Hepatocyte (in vitro differentiated cells): Measurements from ENCODE around the gene TRPM3. TPM values are rescaled to one million over a fixed set of nuclear protein-coding genes. Genes with fewer than 3 reads are reported as not detected.

ENCODE experiments used
- DNase-seq: peaks from one replicate; pipeline ENCODE4 v3.0.0-alpha.2; 2016; ENCODE audit warnings: low spot score
- H2AFZ ChIP-seq: fragments of 200-600 bp; sonication (generic); 2 replicates; pipeline ENCODE4 v1.6.0; 2016; ENCODE audit warnings: antibody characterized with exemption, mild to moderate bottlenecking
- H3K27ac ChIP-seq: fragments of 200-600 bp; sonication (generic); 2 replicates; pipeline ENCODE4 v1.5.1; 2016; ENCODE audit warnings: mild to moderate bottlenecking
- H3K27me3 ChIP-seq: fragments of 200-600 bp; sonication (generic); 2 replicates; pipeline ENCODE4 v1.6.1; 2016
- H3K36me3 ChIP-seq: fragments of 200-600 bp; sonication (generic); replicated peaks from 2 replicates; pipeline ENCODE4 v1.5.1; 2016; ENCODE audit warnings: low read depth; ENCODE audit not compliant: insufficient read depth
- H3K4me1 ChIP-seq: fragments of 200-600 bp; sonication (generic); 2 replicates; pipeline ENCODE4 v1.5.1; 2016; ENCODE audit warnings: mild to moderate bottlenecking, moderate library complexity; ENCODE audit not compliant: insufficient read depth
- H3K4me2 ChIP-seq: fragments of 200-600 bp; sonication (generic); 2 replicates; pipeline ENCODE4 v1.6.0; 2016
- H3K4me3 ChIP-seq: fragments of 200-600 bp; sonication (generic); 2 replicates; pipeline ENCODE4 v1.5.1; 2016; ENCODE audit warnings: mild to moderate bottlenecking
- H3K79me2 ChIP-seq: fragments of 200-600 bp; sonication (generic); 2 replicates; pipeline ENCODE4 v1.6.0; 2017; ENCODE audit warnings: mild to moderate bottlenecking
- H3K9me2 ChIP-seq: fragments of 200-600 bp; sonication (generic); replicated peaks from 2 replicates; pipeline ENCODE4 v1.6.0; 2017; ENCODE audit warnings: mild to moderate bottlenecking; ENCODE audit not compliant: insufficient read depth
- H3K9me3 ChIP-seq: fragments of 200-600 bp; sonication (generic); 2 replicates; pipeline ENCODE4 v1.5.1; 2016; ENCODE audit warnings: low read depth, mild to moderate bottlenecking
- H4K20me1 ChIP-seq: fragments of 200-600 bp; sonication (generic); 2 replicates; pipeline ENCODE4 v1.6.0; 2016; ENCODE audit warnings: mild to moderate bottlenecking; ENCODE audit not compliant: insufficient read depth, poor library complexity, severe bottlenecking
- CTCF ChIP-seq: fragments of 200-600 bp; sonication (generic); IDR thresholded peaks from 2 replicates; pipeline ENCODE4 v1.5.1; 2016; ENCODE audit warnings: antibody characterized with exemption, mild to moderate bottlenecking; ENCODE audit not compliant: poor library complexity
- EZH2 ChIP-seq: fragments of 200-600 bp; sonication (generic); IDR thresholded peaks from 2 replicates; pipeline ENCODE4 v1.6.1; 2016; ENCODE audit warnings: antibody characterized with exemption, mild to moderate bottlenecking, borderline replicate concordance
- EZH2phosphoT487 ChIP-seq: fragments of 200-600 bp; sonication (generic); IDR thresholded peaks from one replicate; pipeline ENCODE4 v1.6.1; 2018; ENCODE audit warnings: antibody characterized with exemption, mild to moderate bottlenecking, low read depth, moderate library complexity; ENCODE audit not compliant: unreplicated experiment, severe bottlenecking
- WGBS: methylation state at CpG from one replicate; pipeline ENCODE4 v1.1.6; 2016; ENCODE audit warnings: low lambda C conversion rate; ENCODE audit errors: missing lambda C conversion rate; 5-methylcytosine and 5-hydroxymethylcytosine counted together
- polyA plus RNA-seq: library from polyadenylated mRNA; unstranded; fragments of >200 nt; fragmentation: Nextera tagmentation; extraction: Ambion mirVana; gene quantifications from 2 replicates; pipeline ENCODE4 v1.2.1, GENCODE V29; 2016
- total RNA-seq: library from RNA; depleted of rRNA; stranded (reverse); fragments of >200 nt; gene quantifications from 2 replicates; pipeline ENCODE4 v1.2.3, GENCODE V29; 2014

Gene TRPM3
- total and polyA plus RNA-seq, 2 experiments from 2014 or later: 0.60 to 0.68 TPM

DNA sequence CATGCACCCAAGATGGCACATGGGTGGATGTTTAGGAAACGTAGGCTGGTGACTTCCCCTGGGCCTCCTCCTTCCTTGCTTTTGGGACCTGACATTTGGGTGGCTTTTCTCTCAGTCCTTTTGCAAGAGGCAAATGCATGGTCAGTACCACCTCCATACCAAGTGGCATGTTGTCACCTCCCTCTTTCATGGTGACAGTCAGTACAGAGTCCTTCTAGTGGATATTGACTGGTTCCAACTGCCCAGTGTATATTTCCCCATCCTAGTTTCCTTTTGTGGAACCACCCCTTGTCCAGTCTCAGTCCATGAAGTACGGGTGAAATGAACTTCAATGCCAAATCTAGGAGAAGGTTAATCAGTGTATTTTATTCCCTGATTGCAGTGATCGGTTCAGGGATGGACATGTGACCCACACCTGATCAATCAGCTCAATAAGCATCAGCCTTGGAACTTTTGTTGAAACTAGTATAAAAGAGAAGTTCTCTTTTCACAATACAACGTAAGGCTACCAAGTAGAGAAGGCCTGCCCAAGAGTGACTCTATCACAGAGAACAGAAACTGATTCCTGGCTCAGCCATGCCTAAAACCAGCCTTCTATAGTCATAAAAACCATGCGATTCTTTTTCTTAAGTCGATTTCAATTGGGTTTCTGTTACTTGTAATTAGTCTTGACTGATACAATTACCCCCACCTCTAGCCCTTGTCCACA lies 563.6 kb downstream of the TRPM3 start:
- H3K36me3 ChIP-seq: no peaks in the 10 kb centered on the region
- no peak for DNase-seq
- no peak overlapping the region for H3K4me3 ChIP-seq
- no peaks in the 10 kb centered on the region for H4K20me1 ChIP-seq
- WGBS: 77% methylated on average over 6 of the region's 6 CpGs
- no peaks in the 10 kb centered on the region for H3K9me2 ChIP-seq
- no peaks in the 10 kb centered on the region for H3K27me3 ChIP-seq
- H3K27ac ChIP-seq: no peak overlapping the region
- H3K79me2 ChIP-seq: no peaks in the 10 kb centered on the region
- H3K4me1 ChIP-seq: no peaks in the 10 kb centered on the region
- no peak overlapping the region for H2AFZ ChIP-seq
- H3K4me2 ChIP-seq: no peak overlapping the region
- TF ChIP-seq CTCF (no peak), EZH2phosphoT487 (no peak), EZH2 (no peak)
- no peaks in the 10 kb centered on the region for H3K9me3 ChIP-seq

DNA sequence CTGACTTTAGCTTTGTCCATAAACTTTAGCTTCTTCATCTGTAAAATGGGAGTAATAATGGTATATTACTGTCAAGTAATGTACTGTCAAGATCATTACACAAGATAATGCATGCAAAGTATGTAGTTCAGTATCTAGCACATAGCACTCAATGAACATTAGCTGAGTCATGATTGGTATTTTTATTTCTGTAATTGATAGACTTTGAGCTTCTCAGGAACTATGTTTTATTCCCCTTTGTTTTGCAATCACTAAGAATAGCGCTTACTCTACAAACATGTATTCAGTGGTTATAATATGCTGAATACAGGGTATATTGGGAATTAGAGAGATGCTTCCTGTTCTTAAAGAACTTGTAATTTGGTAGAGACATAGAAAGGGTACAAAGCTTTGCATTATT lies 564.6 kb downstream of the TRPM3 start:
- Histone ChIP-seq H3K27me3 (no peaks in the 10 kb centered on the region), H3K9me3 (no peaks in the 10 kb centered on the region), H2AFZ (no peak overlapping the region), H4K20me1 (no peaks in the 10 kb centered on the region), H3K36me3 (no peaks in the 10 kb centered on the region), H3K4me2 (no peak overlapping the region), H3K27ac (no peak overlapping the region), H3K4me3 (no peak overlapping the region), H3K9me2 (no peaks in the 10 kb centered on the region), H3K4me1 (no peaks in the 10 kb centered on the region), H3K79me2 (no peaks in the 10 kb centered on the region)
- DNase-seq: no peak
- 88% methylated on average over 1 of the region's 1 CpG for WGBS
- no peak for TF ChIP-seq EZH2phosphoT487
- no peak for TF ChIP-seq CTCF
- no peak for TF ChIP-seq EZH2

- no peak for DNase-seq
- Histone ChIP-seq H3K4me1 (no peaks in the 10 kb centered on the region), H3K4me3 (no peak overlapping the region), H3K79me2 (no peaks in the 10 kb centered on the region), H2AFZ (no peak overlapping the region), H3K9me2 (no peaks in the 10 kb centered on the region), H3K36me3 (no peaks in the 10 kb centered on the region), H4K20me1 (no peaks in the 10 kb centered on the region), H3K4me2 (no peak overlapping the region), H3K27ac (no peak overlapping the region), H3K9me3 (no peaks in the 10 kb centered on the region), H3K27me3 (no peaks in the 10 kb centered on the region)
- TF ChIP-seq EZH2: no peak
- no peak for TF ChIP-seq CTCF
- TF ChIP-seq EZH2phosphoT487: no peak
- 81% methylated on average over 2 of the region's 2 CpGs for WGBS
Measured at GRCh38 chr9:70554881-70555280, 566.5 kb downstream of the TRPM3 start.
